Stimulated activated CD4-positive, alpha-beta T cell treated with anti-CD3 and anti-CD28 coated beads, TNF-alpha, amount 100 ng/mL, for 24 hours (primary cell): ENCODE results near the gene CEP162.
A peak's percentile ranks its signal among the peaks of the same experiment; 100 is the strongest.
"Not testable (repeated sequence)": the region's sequence is repeated elsewhere in the genome, so short reads cannot be mapped to it uniquely, and the experiment has no call there.

Experiments
- DNase-seq, 3 experiments: peaks; one replicate each; pipeline ENCODE4 v3.0.0-alpha.2; 2020; ENCODE audit warnings: low read depth in 3 of 3

The CEP162 gene

GRCh38 chr6:84227434-84228197 lies at the start of gene CEP162:
TSS of gene CEP162 (minus strand) at chr6:84227643. CDS start at chr6:84226393, 1,250 bp downstream.
- peak; percentile 68 to 84 (median 76) for DNase-seq

- no peak for DNase-seq
Observed at GRCh38 chr6:84274856-84275255, 47.4 kb upstream of the CEP162 start.

GRCh38 chr6:84273048-84273809 lies 45.8 kb upstream of the CEP162 start:
- no peak for DNase-seq

GRCh38 chr6:84272298-84272697 lies 44.9 kb upstream of the CEP162 start:
- no peak for DNase-seq

- DNase-seq: no peak
Observed at GRCh38 chr6:84271061-84271716, 43.7 kb upstream of the CEP162 start.

GRCh38 chr6:84269947-84270733 lies 42.7 kb upstream of the CEP162 start:
- DNase-seq: no peak

- DNase-seq: no peak
Observed at GRCh38 chr6:84268781-84269180, 41.3 kb upstream of the CEP162 start.

GRCh38 chr6:84263557-84263956 lies 36.1 kb upstream of the CEP162 start:
- DNase-seq: no peak

- no peak for DNase-seq
Observed at GRCh38 chr6:84260926-84261325, 33.5 kb upstream of the CEP162 start.

- DNase-seq: no peak
Observed at GRCh38 chr6:84260196-84260595, 32.8 kb upstream of the CEP162 start.

- DNase-seq: no peak
Observed at GRCh38 chr6:84258866-84259265, 31.4 kb upstream of the CEP162 start.

GRCh38 chr6:84258268-84258667 lies 30.8 kb upstream of the CEP162 start:
- DNase-seq: no peak

GRCh38 chr6:84255641-84256040 lies 28.2 kb upstream of the CEP162 start:
- DNase-seq: no peak

GRCh38 chr6:84253380-84253779 lies 25.9 kb upstream of the CEP162 start:
- no peak for DNase-seq

GRCh38 chr6:84251891-84252539 lies 24.6 kb upstream of the CEP162 start:
- no peak for DNase-seq

GRCh38 chr6:84249724-84250123 lies 22.3 kb upstream of the CEP162 start:
- DNase-seq: no peak

- DNase-seq: not testable (repeated sequence)
Observed at GRCh38 chr6:84244416-84245081, 17.1 kb upstream of the CEP162 start.

- DNase-seq: no peak
Observed at GRCh38 chr6:84243240-84243639, 15.8 kb upstream of the CEP162 start.

- DNase-seq: no peak
Observed at GRCh38 chr6:84242265-84242664, 14.8 kb upstream of the CEP162 start.

- DNase-seq: no peak
Observed at GRCh38 chr6:84228198-84228543, 728 bp upstream of the CEP162 start.

- peak in 1 of 3 experiments; percentile 0 for DNase-seq
Observed at GRCh38 chr6:84227044-84227433, 404 bp downstream of the CEP162 start.
